Brain microvascular endothelial cell (primary cell): ENCODE results near the gene PTPN5.

Source experiments
- DNase-seq: peaks from one replicate; pipeline ENCODE4 v3.0.0-alpha.2; 2020
- H3K27ac ChIP-seq: fragments of 250-450 bp; sonication (Bioruptor Pico); 2 replicates; pipeline ENCODE4 v1.5.1; 2020; ENCODE audit warnings: mild to moderate bottlenecking, moderate library complexity
- H3K27me3 ChIP-seq: fragments of 250-450 bp; sonication (Bioruptor Pico); replicated peaks from 2 replicates; pipeline ENCODE4 v1.5.1; 2020; ENCODE audit warnings: mild to moderate bottlenecking
- H3K36me3 ChIP-seq: fragments of 250-450 bp; sonication (Bioruptor Pico); replicated peaks from 2 replicates; pipeline ENCODE4 v1.5.1; 2020; ENCODE audit warnings: mild to moderate bottlenecking
- H3K4me3 ChIP-seq: 2 replicates; pipeline ENCODE4 v1.5.1; 2011; ENCODE audit warnings: low read depth, mild to moderate bottlenecking, control low read depth, low read length, moderate library complexity
- CTCF ChIP-seq: IDR thresholded peaks from 2 replicates; pipeline ENCODE4 v1.5.1; 2011; ENCODE audit warnings: low read depth, mild to moderate bottlenecking, moderate library complexity, low read length, control low read depth, inconsistent platforms; ENCODE audit errors: missing control alignments
- in situ Hi-C: cut with HindIII; loops from 2 replicates; pipeline ENCODE4 v1.10.0; 2017; ENCODE audit warnings: low sequenced_read_pairs, low pct_ligation_motif_present

Gene PTPN5

GRCh38 chr11:18713646-18714442 is 77.8 kb downstream of the PTPN5 start:
- no peak for DNase-seq
- Histone ChIP-seq H3K36me3 (no peaks in the 10 kb centered on the region), H3K4me3 (no peak overlapping the region), H3K27ac (no peak overlapping the region), H3K27me3 (no peaks in the 10 kb centered on the region)
- in situ Hi-C loops = no loop called here
- no peak for TF ChIP-seq CTCF

GRCh38 chr11:18710545-18710944 is 81.1 kb downstream of the PTPN5 start:
- DNase-seq = no peak
- no peaks in the 10 kb centered on the region for H3K36me3 ChIP-seq
- in situ Hi-C loops = no loop called here
- H3K4me3 ChIP-seq = no peak overlapping the region
- no peak overlapping the region for H3K27ac ChIP-seq
- H3K27me3 ChIP-seq = peaks cover 2% of the 10 kb centered on the region
- TF ChIP-seq CTCF = no peak

- no peak for DNase-seq
- in situ Hi-C loops = no loop called here
- Histone ChIP-seq H3K4me3 (no peak overlapping the region), H3K27me3 (peaks cover 2% of the 10 kb centered on the region), H3K27ac (no peak overlapping the region), H3K36me3 (no peaks in the 10 kb centered on the region)
- TF ChIP-seq CTCF = no peak
Observed at GRCh38 chr11:18709414-18709813, 82.2 kb downstream of the PTPN5 start.

GRCh38 chr11:18707811-18708340 is 83.7 kb downstream of the PTPN5 start:
- Histone ChIP-seq H3K4me3 (no peak overlapping the region), H3K27ac (no peak overlapping the region), H3K36me3 (no peaks in the 10 kb centered on the region), H3K27me3 (peaks cover 2% of the 10 kb centered on the region)
- DNase-seq = no peak
- in situ Hi-C loops = no loop called here
- no peak for TF ChIP-seq CTCF

GRCh38 chr11:18706330-18707243 is 85.0 kb downstream of the PTPN5 start:
- no peak for DNase-seq
- Histone ChIP-seq H3K27ac (no peak overlapping the region), H3K36me3 (no peaks in the 10 kb centered on the region), H3K27me3 (peaks cover 2% of the 10 kb centered on the region), H3K4me3 (peak overlapping the region; percentile 56)
- no peak for TF ChIP-seq CTCF
- in situ Hi-C loops = no loop called here
